Liver (tissue), 9 donors: ENCODE data around the gene ARAP3. TPM values are rescaled to one million over a fixed set of nuclear protein-coding genes. Genes with fewer than 3 reads are reported as not detected.

ENCODE experiments used
- DNase-seq: peaks from one replicate; pipeline ENCODE4 v3.0.0-alpha.2; 2017; ENCODE audit warnings: low spot score
- H3K27ac ChIP-seq, 2 donors: one replicate each; pipeline ENCODE4 v1.7.0; 2013; ENCODE audit warnings: inconsistent platforms in 2 of 2, low read length in 2 of 2, control low read depth in 1 of 2, low read depth in 1 of 2, mild to moderate bottlenecking in 1 of 2
- H3K27me3 ChIP-seq, 4 donors: one replicate each; pipeline versions ENCODE4 v1.6.1 to v1.7.0; 2013; ENCODE audit warnings: low read length in 3 of 4, inconsistent platforms in 1 of 4, mild to moderate bottlenecking in 1 of 4, moderate library complexity in 1 of 4; ENCODE audit not compliant: control insufficient read depth in 4 of 4, insufficient read depth in 4 of 4
- H3K36me3 ChIP-seq, 4 donors: one replicate each; pipeline versions ENCODE4 v1.6.1 to v1.7.0; 2013; ENCODE audit warnings: low read length in 3 of 4, mild to moderate bottlenecking in 3 of 4, low read depth in 1 of 4, moderate library complexity in 1 of 4; ENCODE audit not compliant: control insufficient read depth in 4 of 4, insufficient read depth in 3 of 4
- H3K4me1 ChIP-seq, 4 donors: one replicate each; pipeline versions ENCODE4 v1.6.1 to v1.7.0; 2013; ENCODE audit warnings: low read length in 3 of 4, mild to moderate bottlenecking in 3 of 4, moderate library complexity in 1 of 4; ENCODE audit not compliant: control insufficient read depth in 4 of 4, insufficient read depth in 4 of 4
- H3K4me3 ChIP-seq, 3 donors: one replicate each; pipeline versions ENCODE4 v1.6.1 to v1.7.0; 2013; ENCODE audit warnings: low read length in 3 of 3, control low read depth in 1 of 3, low read depth in 1 of 3, mild to moderate bottlenecking in 1 of 3
- H3K9ac ChIP-seq, 2 donors: one replicate each; pipeline ENCODE4 v1.7.0; 2013; ENCODE audit warnings: low read length in 2 of 2, mild to moderate bottlenecking in 2 of 2, moderate library complexity in 2 of 2, control low read depth in 1 of 2, low read depth in 1 of 2
- H3K9me3 ChIP-seq, 4 donors: one replicate each; pipeline versions ENCODE4 v1.6.1 to v1.7.0; 2013; ENCODE audit warnings: low read length in 3 of 4; ENCODE audit not compliant: control insufficient read depth in 4 of 4
- EGR1 ChIP-seq, 2 donors: IDR thresholded peaks; 2 replicates each; pipeline ENCODE4 v1.6.1; 2016 to 2018; ENCODE audit warnings: antibody characterized with exemption in 2 of 2, low read depth in 2 of 2
- FOXA1 ChIP-seq: IDR thresholded peaks from 2 replicates; pipeline ENCODE4 v1.6.1; 2016; ENCODE audit warnings: antibody characterized with exemption
- FOXA2 ChIP-seq: IDR thresholded peaks from 2 replicates; pipeline ENCODE4 v1.6.1; 2016; ENCODE audit warnings: antibody characterized with exemption
- GABPA ChIP-seq, 2 donors: IDR thresholded peaks in 1 of 2; conservative IDR thresholded peaks in 1 of 2; 2 replicates each; pipeline ENCODE4 v1.6.1; 2016; ENCODE audit warnings: antibody characterized with exemption in 2 of 2, mild to moderate bottlenecking in 1 of 2, moderate library complexity in 1 of 2
- HNF4A ChIP-seq, 2 donors: conservative IDR thresholded peaks; 2 replicates each; pipeline ENCODE4 v1.6.1; 2016; ENCODE audit warnings: antibody characterized with exemption in 2 of 2, mild to moderate bottlenecking in 2 of 2
- HNF4G ChIP-seq: IDR thresholded peaks from 2 replicates; pipeline ENCODE4 v1.6.1; 2016; ENCODE audit warnings: antibody characterized with exemption
- JUND ChIP-seq, 2 donors: IDR thresholded peaks; 2 replicates each; pipeline ENCODE4 v1.6.1; 2016; ENCODE audit warnings: antibody characterized with exemption in 2 of 2
- NR2F2 ChIP-seq: IDR thresholded peaks from 2 replicates; pipeline ENCODE4 v1.6.1; 2016; ENCODE audit warnings: antibody characterized with exemption
- RAD21 ChIP-seq, 2 donors: IDR thresholded peaks; 2 replicates each; pipeline ENCODE4 v1.6.1; 2016; ENCODE audit warnings: antibody characterized with exemption in 2 of 2, mild to moderate bottlenecking in 2 of 2
- REST ChIP-seq: IDR thresholded peaks from 2 replicates; pipeline ENCODE4 v1.6.1; 2016; ENCODE audit warnings: antibody characterized with exemption, mild to moderate bottlenecking
- RXRA ChIP-seq, 2 donors: IDR thresholded peaks; 2 replicates each; pipeline ENCODE4 v1.6.1; 2017 to 2018; ENCODE audit warnings: antibody characterized with exemption in 2 of 2, mild to moderate bottlenecking in 1 of 2
- SP1 ChIP-seq: IDR thresholded peaks from 2 replicates; pipeline ENCODE4 v1.6.1; 2018; ENCODE audit warnings: antibody characterized with exemption, mild to moderate bottlenecking
- YY1 ChIP-seq: IDR thresholded peaks from 2 replicates; pipeline ENCODE4 v1.6.1; 2016; ENCODE audit warnings: antibody characterized with exemption, mild to moderate bottlenecking
- WGBS: extraction: QIAGEN DNeasy Blood & Tissue Kit; methylation state at CpG from one replicate; pipeline ENCODE4 v1.1.7; 2013; 5-methylcytosine and 5-hydroxymethylcytosine counted together
- polyA plus RNA-seq, 2 donors: library from polyadenylated mRNA; stranded (reverse) in 1 of 2; unstranded in 1 of 2; fragments of 200-250 nt in 1 of 2; fragments of >200 nt in 1 of 2; fragmentation: Nextera tagmentation in 1 of 2; extraction: Ambion mirVana in 1 of 2; gene quantifications; one replicate each; pipeline versions ENCODE4 v1.2.1 to v1.2.3, GENCODE V29; 2013 to 2015
- total RNA-seq, 2 donors: library from RNA; depleted of rRNA; stranded (reverse); fragments of >200 nt; gene quantifications; one replicate each; pipeline ENCODE4 v1.2.3, GENCODE V29; 2014
- TF ChIP-seq, protein P1 (sequence below): IDR thresholded peaks from 2 replicates; pipeline ENCODE4 v1.6.1; 2016; ENCODE audit warnings: antibody characterized with exemption
- donor health status: healthy.
- donor health status: healthy.
- donor health status: healthy.
- donor health status: healthy.
- donor health status: healthy.

Gene ARAP3
- total and polyA plus RNA-seq, 4 donors: 1.6 to 4.7 (median 2.1) TPM

GRCh38 chr5:141691286-141691866, 9.3 kb upstream of the ARAP3 start:
- no peak overlapping the region for H3K4me3 ChIP-seq
- H3K27ac ChIP-seq: no peak overlapping the region
- H3K27me3 ChIP-seq: no peaks in the 10 kb centered on the region
- WGBS: 69% methylated on average over 9 of the region's 9 CpGs
- peaks cover 0 to 5% (median 4%) of the 10 kb centered on the region in 4 donors for H3K4me1 ChIP-seq
- no peak overlapping the region for H3K9ac ChIP-seq
- no peaks in the 10 kb centered on the region for H3K36me3 ChIP-seq
- no peak for DNase-seq
- H3K9me3 ChIP-seq: no peaks in the 10 kb centered on the region
- no peak for TF ChIP-seq REST
- TF ChIP-seq NR2F2: peak; percentile 9

- H3K4me3 ChIP-seq: no peak overlapping the region
- H3K4me1 ChIP-seq: peaks cover 2 to 11% (median 4%) of the 10 kb centered on the region in 4 donors
- no peaks in the 10 kb centered on the region for H3K27me3 ChIP-seq
- H3K9me3 ChIP-seq: no peaks in the 10 kb centered on the region
- no peak overlapping the region for H3K27ac ChIP-seq
- DNase-seq: no peak
- TF ChIP-seq, protein P1, sequence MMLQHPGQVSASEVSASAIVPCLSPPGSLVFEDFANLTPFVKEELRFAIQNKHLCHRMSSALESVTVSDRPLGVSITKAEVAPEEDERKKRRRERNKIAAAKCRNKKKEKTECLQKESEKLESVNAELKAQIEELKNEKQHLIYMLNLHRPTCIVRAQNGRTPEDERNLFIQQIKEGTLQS: no peak
- no peak for TF ChIP-seq EGR1 (IDR thresholded peaks at IDR 0.05; ENCODE audit: low read depth in 2 of 2)
- no peak for TF ChIP-seq NR2F2
- TF ChIP-seq HNF4G: no peak
- TF ChIP-seq FOXA2: no peak
- TF ChIP-seq RAD21 (IDR thresholded peaks at IDR 0.05): no peak
- TF ChIP-seq HNF4A (conservative IDR thresholded peaks at IDR 0.05): no peak
- TF ChIP-seq JUND (IDR thresholded peaks at IDR 0.05): no peak
- TF ChIP-seq GABPA (IDR thresholded peaks at IDR 0.05 in 1 of 2, conservative IDR thresholded peaks at IDR 0.05 in 1 of 2): no peak
- TF ChIP-seq FOXA1: no peak
- no peak for TF ChIP-seq RXRA (IDR thresholded peaks at IDR 0.05)
- no peak for TF ChIP-seq YY1
- H3K36me3 ChIP-seq: no peaks in the 10 kb centered on the region
- 80% methylated on average over 3 of the region's 3 CpGs for WGBS
- H3K9ac ChIP-seq: no peak overlapping the region
Observed at GRCh38 chr5:141686648-141687416, 4.8 kb upstream of the ARAP3 start.

GRCh38 chr5:141685591-141685990, 3.6 kb upstream of the ARAP3 start:
- Histone ChIP-seq H3K9ac (no peak overlapping the region), H3K4me1 (peaks cover 2 to 11% (median 5%) of the 10 kb centered on the region in 4 donors), H3K9me3 (no peaks in the 10 kb centered on the region), H3K27ac (no peak overlapping the region), H3K4me3 (no peak overlapping the region), H3K27me3 (no peaks in the 10 kb centered on the region), H3K36me3 (no peaks in the 10 kb centered on the region)
- no peak for DNase-seq
- WGBS: 83% methylated on average over 1 of the region's 1 CpG
- TF ChIP-seq, protein P1: no peak
- TF ChIP-seq SP1 (no peak), YY1 (no peak), EGR1 (IDR thresholded peaks at IDR 0.05; ENCODE audit: low read depth in 2 of 2) (no peak), REST (no peak), GABPA (IDR thresholded peaks at IDR 0.05 in 1 of 2, conservative IDR thresholded peaks at IDR 0.05 in 1 of 2) (no peak)
